Fibroblast of lung (primary cell): ENCODE data around the gene CLTB. TPM values are rescaled to one million over a fixed set of nuclear protein-coding genes. Genes with fewer than 3 reads are reported as not detected.

ENCODE experiments used
- DNase-seq, 2 donors: peaks; one replicate each; pipeline versions ENCODE4 v3.0.0 to v3.0.0-alpha.2; 2010; ENCODE audit warnings: low read depth in 2 of 2
- H2AFZ ChIP-seq: 2 replicates; pipeline ENCODE4 v1.5.1; 2012; ENCODE audit warnings: low read length, control low read depth, inconsistent platforms
- H3K27ac ChIP-seq: 2 replicates; pipeline ENCODE4 v1.5.1; 2011; ENCODE audit warnings: low read length, control low read depth; ENCODE audit not compliant: insufficient read depth
- H3K27me3 ChIP-seq: 2 replicates; pipeline ENCODE4 v1.5.1; 2011; ENCODE audit warnings: mild to moderate bottlenecking, low read length; ENCODE audit not compliant: control insufficient read depth, insufficient read depth
- H3K36me3 ChIP-seq: 2 replicates; pipeline ENCODE4 v1.5.1; 2011; ENCODE audit warnings: low read length; ENCODE audit not compliant: control insufficient read depth, insufficient read depth
- H3K4me1 ChIP-seq: 2 replicates; pipeline ENCODE4 v1.5.1; 2011; ENCODE audit warnings: low read length; ENCODE audit not compliant: control insufficient read depth, insufficient read depth; ENCODE audit errors: extremely low read depth
- H3K4me2 ChIP-seq: 2 replicates; pipeline ENCODE4 v1.5.1; 2011; ENCODE audit warnings: low read length, control low read depth; ENCODE audit not compliant: insufficient read depth; ENCODE audit errors: extremely low read depth
- H3K4me3 ChIP-seq, 4 experiments: fragments of 200-600 bp in 1 of 4; sonication (generic) in 1 of 4; replicated peaks in 1 of 4; 2 replicates each; pipeline ENCODE4 v1.5.1; 2011 to 2016; ENCODE audit warnings: low read length in 4 of 4, low read depth in 3 of 4, mild to moderate bottlenecking in 3 of 4, control low read depth in 2 of 4, inconsistent platforms in 1 of 4, mixed read lengths in 1 of 4; ENCODE audit not compliant: insufficient read depth in 1 of 4; ENCODE audit errors: control extremely low read depth in 1 of 4
- H3K79me2 ChIP-seq: 2 replicates; pipeline ENCODE4 v1.5.1; 2012; ENCODE audit warnings: mild to moderate bottlenecking, low read length, inconsistent platforms; ENCODE audit not compliant: control insufficient read depth, insufficient read depth
- H3K9ac ChIP-seq: 2 replicates; pipeline ENCODE4 v1.5.1; 2011; ENCODE audit warnings: mild to moderate bottlenecking, low read length, control low read depth; ENCODE audit not compliant: insufficient read depth
- H3K9me3 ChIP-seq: 2 replicates; pipeline ENCODE4 v1.5.1; 2012; ENCODE audit warnings: low read depth, low read length; ENCODE audit not compliant: control insufficient read depth, insufficient read depth
- H4K20me1 ChIP-seq: 2 replicates; pipeline ENCODE4 v1.5.1; 2011; ENCODE audit warnings: low read length; ENCODE audit not compliant: control insufficient read depth, insufficient read depth; ENCODE audit errors: extremely low read depth
- CTCF ChIP-seq, 2 donors: IDR thresholded peaks in 1 of 2; conservative IDR thresholded peaks in 1 of 2; 1 replicate in 1 of 2; 2 replicates in 1 of 2; pipeline ENCODE4 v1.5.1; 2011 to 2012; ENCODE audit warnings: low read length in 2 of 2, control low read depth in 1 of 2, inconsistent platforms in 1 of 2, low read depth in 1 of 2, mild to moderate bottlenecking in 1 of 2
- EZH2 ChIP-seq: IDR thresholded peaks from 2 replicates; pipeline ENCODE4 v1.5.1; 2012; ENCODE audit warnings: low read length, control low read depth, mild to moderate bottlenecking; ENCODE audit errors: missing control alignments
- polyA plus RNA-seq, 2 donors: library from polyadenylated mRNA; depleted of rRNA in 1 of 2; stranded (reverse) in 1 of 2; unstranded in 1 of 2; fragments of >200 nt; gene quantifications; 2 replicates each; pipeline ENCODE4 v1.2.1, GENCODE V29; 2011 to 2012; ENCODE audit warnings: missing spikeins in 1 of 2
- total RNA-seq: library from RNA; depleted of rRNA; stranded (reverse); fragments of >200 nt; gene quantifications from 2 replicates; pipeline ENCODE4 v1.2.1, GENCODE V29; 2014

Gene CLTB
- total and polyA plus RNA-seq, 2 donors (not counting 1 experiment from before 2014, with no cell fraction given) = 90.8 to 94.3 TPM

GRCh38 chr5:176447978-176448608, 31.8 kb upstream of the CLTB start, which contains the start of gene FAF2:
Gene FAF2 (plus strand): TSS chr5:176448385. CDS start chr5:176448408, 23 bp downstream.
- H3K4me3 ChIP-seq = peak within 1 kb of the TSS; percentile 82 to 100 (median 94)
- DNase-seq = peak; percentile 99 to 100
- H2AFZ ChIP-seq = peak within 1 kb of the TSS; percentile 88
- no peaks in the 10 kb centered on the region for H3K36me3 ChIP-seq
- H3K27ac ChIP-seq = peak within 1 kb of the TSS; percentile 99
- peaks cover 47% of the 10 kb centered on the region for H3K79me2 ChIP-seq
- peaks cover 3% of the 10 kb centered on the region for H3K4me1 ChIP-seq
- H3K9ac ChIP-seq = peak within 1 kb of the TSS; percentile 99
- peak within 1 kb of the TSS; percentile 100 for H3K4me2 ChIP-seq
- no peaks in the 10 kb centered on the region for H3K27me3 ChIP-seq
- H3K9me3 ChIP-seq = no peaks in the 10 kb centered on the region
- peak; percentile 71 to 82 for TF ChIP-seq CTCF (conservative IDR thresholded peaks at IDR 0.05 in 1 of 2, IDR thresholded peaks at IDR 0.05 in 1 of 2; ENCODE audit: low read depth in 1 of 2, low read length in 2 of 2)
- TF ChIP-seq EZH2 = no peak
- no peaks in the 10 kb centered on the region for H4K20me1 ChIP-seq

GRCh38 chr5:176447591-176447977, 31.2 kb upstream of the CLTB start:
- Histone ChIP-seq H3K79me2 (peaks cover 42% of the 10 kb centered on the region), H3K4me2 (peak overlapping the region; percentile 100), H3K9ac (peak overlapping the region; percentile 84), H3K4me1 (peaks cover 3% of the 10 kb centered on the region), H4K20me1 (no peaks in the 10 kb centered on the region), H2AFZ (peak overlapping the region; percentile 88), H3K9me3 (no peaks in the 10 kb centered on the region), H3K36me3 (no peaks in the 10 kb centered on the region), H3K4me3 (peak overlapping the region; percentile 80 to 100 (median 82)), H3K27ac (peak overlapping the region; percentile 94), H3K27me3 (no peaks in the 10 kb centered on the region)
- TF ChIP-seq CTCF (conservative IDR thresholded peaks at IDR 0.05 in 1 of 2, IDR thresholded peaks at IDR 0.05 in 1 of 2; ENCODE audit: low read depth in 1 of 2, low read length in 2 of 2) (no peak), EZH2 (no peak)
- DNase-seq = no peak

- Histone ChIP-seq H3K4me1 (peaks cover 3% of the 10 kb centered on the region), H3K9me3 (no peaks in the 10 kb centered on the region), H3K36me3 (no peaks in the 10 kb centered on the region), H3K27me3 (no peaks in the 10 kb centered on the region), H2AFZ (peak overlapping the region; percentile 88), H3K4me2 (peak overlapping the region; percentile 100), H3K79me2 (peaks cover 36% of the 10 kb centered on the region), H3K9ac (peak overlapping the region; percentile 84), H3K27ac (peak overlapping the region; percentile 94), H4K20me1 (no peaks in the 10 kb centered on the region), H3K4me3 (peak overlapping the region; percentile 80 to 100 (median 82))
- no peak for DNase-seq
- no peak for TF ChIP-seq EZH2
- TF ChIP-seq CTCF (conservative IDR thresholded peaks at IDR 0.05 in 1 of 2, IDR thresholded peaks at IDR 0.05 in 1 of 2; ENCODE audit: low read depth in 1 of 2, low read length in 2 of 2) = no peak
Measured at GRCh38 chr5:176446884-176447590, 30.7 kb upstream of the CLTB start.
